Naive thymus-derived CD4-positive, alpha-beta T cell (primary cell): ENCODE data around the gene MDFIC. TPM values are rescaled to one million over a fixed set of nuclear protein-coding genes. Genes with fewer than 3 reads are reported as not detected.

Experiments used
- ATAC-seq: fragments of 150-1000 bp; cut with Tn5 transposase; 2 replicates; pipeline ENCODE4 v1.10.0; 2021; ENCODE audit warnings: mild to moderate bottlenecking, moderate library complexity
- CTCF ChIA-PET: fragments of 350-600 bp; sonication (Branson Sonifier 250); formaldehyde crosslinking; loops from one replicate; lab custom pipeline; 2021; ENCODE audit warnings: antibody characterized with exemption; lab: Charles Lee
- POLR2A ChIA-PET: fragments of 350-600 bp; sonication (Branson Sonifier 250); formaldehyde crosslinking; loops from one replicate; lab custom pipeline; 2021; ENCODE audit warnings: antibody characterized with exemption, inconsistent platforms; lab: Charles Lee
- DNase-seq, 9 donors: peaks; one replicate each; pipeline versions ENCODE4 v3.0.0 to v3.0.0-alpha.2; 2020 to 2022; ENCODE audit warnings: mixed read lengths in 1 of 9
- H3K27ac ChIP-seq: one replicate; pipeline ENCODE4 v1.7.0; 2013; ENCODE audit warnings: mild to moderate bottlenecking, low read depth, low read length, moderate library complexity
- H3K27me3 ChIP-seq, 2 donors: one replicate each; pipeline ENCODE4 v1.7.0; 2013; ENCODE audit warnings: low read length in 2 of 2, mild to moderate bottlenecking in 2 of 2, moderate library complexity in 2 of 2; ENCODE audit not compliant: control insufficient read depth in 2 of 2, insufficient read depth in 2 of 2
- H3K36me3 ChIP-seq, 3 experiments: 1 replicate in 2 of 3; 2 replicates in 1 of 3; pipeline ENCODE4 v1.7.0; 2013; ENCODE audit warnings: low read length in 3 of 3, mild to moderate bottlenecking in 3 of 3, moderate library complexity in 1 of 3; ENCODE audit not compliant: insufficient read depth in 3 of 3, control insufficient read depth in 2 of 3
- H3K4me1 ChIP-seq, 2 donors: one replicate each; pipeline ENCODE4 v1.7.0; 2013; ENCODE audit warnings: low read length in 2 of 2, mild to moderate bottlenecking in 2 of 2, moderate library complexity in 1 of 2; ENCODE audit not compliant: control insufficient read depth in 2 of 2, insufficient read depth in 2 of 2
- H3K4me3 ChIP-seq: 2 replicates; pipeline ENCODE4 v1.7.0; 2013; ENCODE audit warnings: mild to moderate bottlenecking, low read length
- H3K9me3 ChIP-seq, 3 experiments: 1 replicate in 2 of 3; 2 replicates in 1 of 3; pipeline ENCODE4 v1.7.0; 2013; ENCODE audit warnings: low read length in 3 of 3; ENCODE audit not compliant: control insufficient read depth in 2 of 3
- H3K27ac Mint-ChIP-seq, 9 donors: one replicate each; pipeline ENCODE4 v1.8.0; 2020 to 2022; ENCODE audit warnings: mixed read lengths in 9 of 9, mild to moderate bottlenecking in 8 of 9, moderate library complexity in 5 of 9, inconsistent platforms in 2 of 9
- H3K27me3 Mint-ChIP-seq, 5 donors: one replicate each; pipeline ENCODE4 v1.8.0; 2021 to 2022; ENCODE audit warnings: mixed read lengths in 5 of 5, mild to moderate bottlenecking in 1 of 5
- H3K36me3 Mint-ChIP-seq, 5 donors: one replicate each; pipeline ENCODE4 v1.8.0; 2020 to 2022; ENCODE audit warnings: mixed read lengths in 5 of 5, mild to moderate bottlenecking in 3 of 5, inconsistent platforms in 1 of 5
- H3K4me1 Mint-ChIP-seq, 7 donors: one replicate each; pipeline ENCODE4 v1.8.0; 2020 to 2022; ENCODE audit warnings: mixed read lengths in 7 of 7, mild to moderate bottlenecking in 3 of 7, inconsistent platforms in 1 of 7
- H3K4me3 Mint-ChIP-seq, 10 donors: one replicate each; pipeline ENCODE4 v1.8.0; 2020 to 2022; ENCODE audit warnings: mild to moderate bottlenecking in 10 of 10, mixed read lengths in 10 of 10, moderate library complexity in 6 of 10, inconsistent platforms in 2 of 10
- H3K9me3 Mint-ChIP-seq, 11 donors: one replicate each; pipeline ENCODE4 v1.8.0; 2020 to 2022; ENCODE audit warnings: mixed read lengths in 11 of 11, mild to moderate bottlenecking in 4 of 11, inconsistent platforms in 1 of 11, moderate library complexity in 1 of 11
- intact Hi-C, 2 donors: fragments of 100-400 bp; cut with micrococcal nuclease; formaldehyde crosslinking; loops; one replicate each; pipeline ENCODE4 v1.15.1; 2023
- polyA plus RNA-seq, 2 donors: library from polyadenylated mRNA; unstranded; fragments of 300-500 nt; fragmentation: Illumina TruSeq; gene quantifications; one replicate each; pipeline ENCODE4 v1.2.3, GENCODE V29; 2021
- total RNA-seq, 6 experiments: library from RNA in 5 of 6; stranded (reverse) in 5 of 6; gene quantifications; 1 replicate in 5 of 6; 2 replicates in 1 of 6; pipeline ENCODE4 v1.2.3 and lab custom pipeline; 2021 to 2026

Gene MDFIC
- total and polyA plus RNA-seq, 7 experiments from 2014 or later, result 48.5 to 90.8 (median 58.1) TPM

DNA sequence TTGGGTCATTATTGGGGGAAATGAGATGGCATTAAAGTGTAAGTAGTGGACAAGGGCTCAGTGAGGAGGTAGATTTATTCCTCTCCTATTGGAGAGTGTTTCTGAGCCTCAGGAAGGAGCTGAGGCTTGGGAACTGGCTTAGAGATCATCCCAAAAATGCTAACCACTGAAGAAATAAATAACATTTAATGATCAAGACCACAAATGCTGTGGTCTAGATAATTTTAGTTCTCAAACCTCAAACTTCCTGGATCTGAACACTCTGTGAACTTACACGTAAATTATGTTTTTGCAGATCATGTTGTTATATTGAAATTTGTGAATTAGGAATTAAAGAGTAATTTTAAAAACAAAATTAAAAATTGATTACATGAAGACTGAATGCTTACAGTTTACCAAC is 27.3 kb downstream of the MDFIC start:
- Histone ChIP-seq H3K27ac (no peak overlapping the region), H3K27me3 (no peaks in the 10 kb centered on the region), H3K4me1 (peaks cover 32 to 37% of the 10 kb centered on the region in 2 donors), H3K36me3 (no peaks in the 10 kb centered on the region), H3K4me3 (peak overlapping the region; percentile 13), H3K9me3 (no peaks in the 10 kb centered on the region)
- H3K27me3 Mint-ChIP-seq, result no peaks in the 10 kb centered on the region
- ChIA-PET CTCF (no interaction called here), POLR2A (interaction anchor here (0.7 kb wide), 1 partner anchor 36 kb away, joined by 3 read pairs; no protein-coding TSS in a partner anchor)
- H3K4me1 Mint-ChIP-seq, result peaks cover 51 to 81% (median 57%) of the 10 kb centered on the region in 7 donors
- H3K9me3 Mint-ChIP-seq, result no peaks in the 10 kb centered on the region
- intact Hi-C loops, result no loop called here
- H3K4me3 Mint-ChIP-seq, result peak overlapping the region in 9 of 10 donors; percentile 28 to 72 (median 63)
- DNase-seq (no peak), ATAC-seq (no peak)
- peaks cover 4 to 53% (median 41%) of the 10 kb centered on the region in 5 donors for H3K36me3 Mint-ChIP-seq
- peak overlapping the region in 5 of 9 donors; percentile 25 to 87 (median 47) for H3K27ac Mint-ChIP-seq

DNA sequence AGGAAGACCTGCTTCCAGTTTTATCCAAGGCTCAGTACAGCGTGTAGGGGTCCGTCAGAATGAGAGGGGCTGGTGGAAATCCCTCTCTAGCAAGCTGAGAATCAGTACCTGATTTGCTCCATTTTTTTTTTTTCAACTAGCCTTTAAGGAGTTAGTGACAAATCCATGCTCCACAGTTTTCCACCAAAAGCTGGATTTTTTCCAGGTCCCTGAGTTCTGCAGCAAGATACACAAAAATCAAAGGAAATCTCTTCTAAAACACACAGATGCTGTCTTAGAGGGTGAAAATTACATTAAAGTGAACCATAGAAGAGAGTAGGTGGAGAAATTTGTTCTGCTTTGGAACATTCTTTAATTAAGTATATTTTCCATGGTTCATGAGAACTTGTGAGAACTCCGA is 30.4 kb downstream of the MDFIC start:
- Histone ChIP-seq H3K27me3 (no peaks in the 10 kb centered on the region), H3K36me3 (no peaks in the 10 kb centered on the region), H3K4me3 (no peak overlapping the region), H3K9me3 (no peaks in the 10 kb centered on the region), H3K4me1 (peaks cover 32 to 47% of the 10 kb centered on the region in 2 donors), H3K27ac (no peak overlapping the region)
- ChIA-PET POLR2A (interaction anchor here (2.0 kb wide), 1 partner anchor 29 kb away, joined by 4 read pairs; no protein-coding TSS in a partner anchor), CTCF (no interaction called here)
- Mint-ChIP-seq H3K27me3 (no peaks in the 10 kb centered on the region), H3K36me3 (peaks cover 2 to 51% (median 27%) of the 10 kb centered on the region in 5 donors), H3K9me3 (no peaks in the 10 kb centered on the region), H3K4me3 (no peak overlapping the region), H3K27ac (no peak overlapping the region), H3K4me1 (peaks cover 54 to 84% (median 65%) of the 10 kb centered on the region in 7 donors)
- DNase-seq (no peak), ATAC-seq (no peak)
- intact Hi-C loops, result loop anchor here in 1 of 2 donors (2.0 kb wide), 1 partner anchor 29 kb away; the partner anchor contains the start of gene MDFIC

DNA sequence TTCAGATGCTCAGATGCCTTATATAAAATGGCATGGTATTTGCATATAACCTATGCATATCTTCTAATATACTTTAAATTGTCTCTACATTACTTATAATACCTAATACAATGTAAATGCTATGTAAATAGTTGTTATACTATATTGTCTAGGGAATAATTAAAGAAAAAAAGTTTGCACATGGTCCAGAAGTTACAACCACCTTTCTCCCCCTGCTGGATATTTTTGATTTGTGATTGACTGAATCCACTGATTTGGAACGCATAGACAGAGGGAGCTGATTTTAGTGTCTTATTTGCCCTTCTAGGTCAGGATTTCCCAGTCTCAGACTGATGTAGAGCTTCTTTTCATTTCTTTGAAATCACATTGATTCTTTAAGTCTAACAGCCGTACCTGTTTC is 31.8 kb downstream of the MDFIC start:
- CTCF ChIA-PET, result interaction anchor here (1.3 to 1.5 kb wide), 2 partner anchors 87 to 264 kb away, joined by 4 to 5 read pairs; no protein-coding TSS in a partner anchor
- intact Hi-C loops, result loop anchor here in 1 of 2 donors (2.0 kb wide), 1 partner anchor 31 kb away; the partner anchor contains the start of gene MDFIC
- Mint-ChIP-seq H3K4me1 (peaks cover 42 to 75% (median 55%) of the 10 kb centered on the region in 7 donors), H3K27me3 (no peaks in the 10 kb centered on the region), H3K27ac (peak overlapping the region in 1 of 9 donors; percentile 6), H3K36me3 (peaks cover 0 to 41% (median 20%) of the 10 kb centered on the region in 5 donors), H3K4me3 (no peak overlapping the region), H3K9me3 (no peaks in the 10 kb centered on the region)
- Histone ChIP-seq H3K4me3 (no peak overlapping the region), H3K9me3 (no peaks in the 10 kb centered on the region), H3K36me3 (no peaks in the 10 kb centered on the region), H3K27ac (no peak overlapping the region), H3K27me3 (no peaks in the 10 kb centered on the region), H3K4me1 (peaks cover 18 to 34% of the 10 kb centered on the region in 2 donors)
- ATAC-seq, result no peak
- POLR2A ChIA-PET, result interaction anchor here (2.0 kb wide), 1 partner anchor 30 kb away, joined by 4 read pairs; no protein-coding TSS in a partner anchor
- DNase-seq, result no peak

DNA sequence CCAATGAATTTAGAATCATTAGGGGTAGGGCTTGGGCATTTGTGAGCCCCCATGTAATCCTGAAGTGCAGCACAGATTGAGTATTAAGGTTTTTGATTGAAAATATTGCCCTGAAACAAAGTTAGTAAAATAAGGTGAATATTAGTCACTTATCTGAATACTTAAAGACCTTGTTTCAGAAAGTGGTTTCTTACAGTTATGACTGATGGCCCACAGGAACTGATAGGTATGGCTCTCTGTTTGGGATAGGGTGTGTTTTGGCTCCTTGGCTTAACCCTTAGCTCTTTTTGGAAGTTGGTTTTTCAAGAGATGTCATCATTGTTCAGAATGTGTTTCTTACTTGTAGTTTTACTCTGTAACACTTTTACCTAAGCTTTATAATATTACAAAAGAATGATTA is 34.8 kb downstream of the MDFIC start:
- Histone ChIP-seq H3K9me3 (no peaks in the 10 kb centered on the region), H3K27me3 (no peaks in the 10 kb centered on the region), H3K4me3 (no peak overlapping the region), H3K27ac (no peak overlapping the region), H3K4me1 (peaks cover 0 to 24% of the 10 kb centered on the region in 2 donors), H3K36me3 (no peaks in the 10 kb centered on the region)
- Mint-ChIP-seq H3K4me1 (peaks cover 33 to 77% (median 54%) of the 10 kb centered on the region in 7 donors), H3K27me3 (no peaks in the 10 kb centered on the region), H3K36me3 (peaks cover 0 to 40% (median 17%) of the 10 kb centered on the region in 5 donors), H3K4me3 (no peak overlapping the region), H3K9me3 (no peaks in the 10 kb centered on the region), H3K27ac (no peak overlapping the region)
- POLR2A ChIA-PET, result no interaction called here
- intact Hi-C loops, result loop anchor here in 1 of 2 donors (5.0 kb wide), 1 partner anchor 34 kb away; the partner anchor contains the start of gene MDFIC
- no peak for DNase-seq
- CTCF ChIA-PET, result no interaction called here
- ATAC-seq, result no peak

DNA sequence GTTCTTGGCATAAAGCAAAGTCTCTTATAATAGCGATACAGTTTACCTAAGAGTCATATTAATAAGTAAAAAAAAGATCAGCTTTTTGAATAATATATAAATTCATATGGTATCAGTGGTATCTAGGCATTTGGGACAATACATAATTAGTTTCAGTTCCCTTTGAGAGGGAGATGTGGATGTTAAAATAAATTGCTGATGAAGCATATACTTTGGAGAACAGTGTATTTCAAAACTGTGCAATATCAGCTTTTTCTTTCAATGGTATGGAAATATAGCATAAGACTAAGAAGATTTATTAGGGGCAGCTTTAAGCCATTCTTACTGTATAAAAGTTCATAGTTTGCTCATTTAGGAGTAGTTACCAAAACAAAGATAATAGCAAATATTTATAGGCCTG is 35.5 kb downstream of the MDFIC start:
- no peaks in the 10 kb centered on the region for H3K9me3 ChIP-seq
- DNase-seq (no peak), ATAC-seq (no peak)
- Mint-ChIP-seq H3K4me1 (peaks cover 40 to 80% (median 61%) of the 10 kb centered on the region in 7 donors), H3K9me3 (no peaks in the 10 kb centered on the region), H3K27ac (peak overlapping the region in 1 of 9 donors; percentile 25), H3K36me3 (peaks cover 0 to 42% (median 17%) of the 10 kb centered on the region in 5 donors), H3K4me3 (no peak overlapping the region), H3K27me3 (no peaks in the 10 kb centered on the region)
- CTCF ChIA-PET, result no interaction called here
- no peaks in the 10 kb centered on the region for H3K27me3 ChIP-seq
- intact Hi-C loops, result loop anchor here in 1 of 2 donors (5.0 kb wide), 1 partner anchor 35 kb away; the partner anchor contains the start of gene MDFIC
- no peak overlapping the region for H3K4me3 ChIP-seq
- H3K36me3 ChIP-seq, result no peaks in the 10 kb centered on the region
- POLR2A ChIA-PET, result no interaction called here
- peaks cover 0 to 28% of the 10 kb centered on the region in 2 donors for H3K4me1 ChIP-seq
- no peak overlapping the region for H3K27ac ChIP-seq

DNA sequence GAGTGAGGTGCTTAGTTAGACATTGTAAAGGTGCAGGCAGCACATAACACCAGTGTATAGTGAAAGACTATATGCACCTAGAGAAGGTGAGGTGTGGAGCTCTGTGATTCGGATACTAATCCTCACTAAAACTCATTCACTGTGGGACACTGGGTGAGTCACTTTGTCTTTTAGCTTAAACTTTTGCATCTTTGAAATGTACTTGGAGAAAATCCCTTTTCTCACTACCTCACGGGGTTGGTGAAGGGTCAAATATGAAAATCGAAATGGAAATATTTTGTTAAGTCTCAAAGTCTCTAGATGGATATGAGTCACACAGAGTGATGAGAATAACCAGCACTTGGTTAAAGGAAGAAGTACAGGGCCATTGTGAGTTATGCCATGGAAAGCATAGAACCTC is 38.0 kb downstream of the MDFIC start:
- DNase-seq, result no peak
- no peak overlapping the region for H3K27ac ChIP-seq
- H3K4me3 ChIP-seq, result no peak overlapping the region
- H3K36me3 Mint-ChIP-seq, result peaks cover 2 to 41% (median 17%) of the 10 kb centered on the region in 5 donors
- no peaks in the 10 kb centered on the region for H3K9me3 ChIP-seq
- H3K36me3 ChIP-seq, result no peaks in the 10 kb centered on the region
- intact Hi-C loops, result loop anchor here in 1 of 2 donors (1.0 to 5.0 kb wide), 2 partner anchors 13 to 38 kb away; partner anchors contain the start of gene MDFIC
- H3K27me3 Mint-ChIP-seq, result no peaks in the 10 kb centered on the region
- no peaks in the 10 kb centered on the region for H3K27me3 ChIP-seq
- no peak for ATAC-seq
- no peak overlapping the region for H3K4me3 Mint-ChIP-seq
- CTCF ChIA-PET, result no interaction called here
- POLR2A ChIA-PET, result no interaction called here
- H3K4me1 ChIP-seq, result peaks cover 6 to 39% of the 10 kb centered on the region in 2 donors
- H3K9me3 Mint-ChIP-seq, result no peaks in the 10 kb centered on the region
- H3K27ac Mint-ChIP-seq, result peak overlapping the region in 2 of 9 donors; percentile 47 to 56
- H3K4me1 Mint-ChIP-seq, result peaks cover 37 to 79% (median 58%) of the 10 kb centered on the region in 7 donors
